Osteocyte (in vitro differentiated cells): Measurements from ENCODE around the gene CUL1. TPM values are rescaled to one million over a fixed set of nuclear protein-coding genes. Genes with fewer than 3 reads are reported as not detected.
A peak's percentile ranks its signal among the peaks of the same experiment; 100 is the strongest.

Source experiments
- DNase-seq: peaks from one replicate; pipeline ENCODE4 v3.0.0; 2021; ENCODE audit warnings: mixed read lengths; ENCODE audit not compliant: unreplicated experiment; ENCODE audit errors: extremely low spot score
- H3K27ac Mint-ChIP-seq: one replicate; pipeline ENCODE4 v1.8.0; 2021; ENCODE audit warnings: mild to moderate bottlenecking, mixed read lengths; ENCODE audit not compliant: unreplicated experiment
- H3K27me3 Mint-ChIP-seq: one replicate; pipeline ENCODE4 v1.8.0; 2021; ENCODE audit warnings: mixed read lengths; ENCODE audit not compliant: unreplicated experiment
- H3K36me3 Mint-ChIP-seq: one replicate; pipeline ENCODE4 v1.8.0; 2021; ENCODE audit warnings: mixed read lengths; ENCODE audit not compliant: unreplicated experiment
- H3K4me1 Mint-ChIP-seq: one replicate; pipeline ENCODE4 v1.8.0; 2021; ENCODE audit warnings: mixed read lengths; ENCODE audit not compliant: unreplicated experiment
- H3K4me3 Mint-ChIP-seq: one replicate; pipeline ENCODE4 v1.8.0; 2021; ENCODE audit warnings: mild to moderate bottlenecking, moderate library complexity, mixed read lengths; ENCODE audit not compliant: unreplicated experiment
- H3K9me3 Mint-ChIP-seq: one replicate; pipeline ENCODE4 v1.8.0; 2021; ENCODE audit warnings: mixed read lengths; ENCODE audit not compliant: unreplicated experiment
- long read RNA-seq: library from polyadenylated mRNA; unstranded; transcript quantifications from one replicate; pipeline ENCODE4 v2.0.0, GENCODE V29; 2021
- total RNA-seq: library from RNA; stranded (reverse); gene quantifications from 2 replicates; pipeline ENCODE4 v1.2.1, GENCODE V29; 2021
- TF ChIP-seq, protein P1 (sequence below): fragments of 200-600 bp; sonication (generic); IDR thresholded peaks from 2 replicates; pipeline ENCODE4 v1.5.0; 2021; ENCODE audit warnings: antibody characterized with exemption, mild to moderate bottlenecking, moderate library complexity

The CUL1 gene
- total RNA-seq, result 45.6 and 46.8 TPM in 2 replicates
- long read RNA-seq, transcript CUL1-201 (22 exons, 3,064 nt), result major isoform, 400 of 495 reads
- long read RNA-seq, transcript CUL1-203 (22 exons, 3,054 nt), result minor isoform, 12 of 495 reads
- long read RNA-seq, partial matches to known transcripts, result 51 of 495 reads
- long read RNA-seq, other reads (novel, unspliced or antisense), result 31 of 495 reads

DNA sequence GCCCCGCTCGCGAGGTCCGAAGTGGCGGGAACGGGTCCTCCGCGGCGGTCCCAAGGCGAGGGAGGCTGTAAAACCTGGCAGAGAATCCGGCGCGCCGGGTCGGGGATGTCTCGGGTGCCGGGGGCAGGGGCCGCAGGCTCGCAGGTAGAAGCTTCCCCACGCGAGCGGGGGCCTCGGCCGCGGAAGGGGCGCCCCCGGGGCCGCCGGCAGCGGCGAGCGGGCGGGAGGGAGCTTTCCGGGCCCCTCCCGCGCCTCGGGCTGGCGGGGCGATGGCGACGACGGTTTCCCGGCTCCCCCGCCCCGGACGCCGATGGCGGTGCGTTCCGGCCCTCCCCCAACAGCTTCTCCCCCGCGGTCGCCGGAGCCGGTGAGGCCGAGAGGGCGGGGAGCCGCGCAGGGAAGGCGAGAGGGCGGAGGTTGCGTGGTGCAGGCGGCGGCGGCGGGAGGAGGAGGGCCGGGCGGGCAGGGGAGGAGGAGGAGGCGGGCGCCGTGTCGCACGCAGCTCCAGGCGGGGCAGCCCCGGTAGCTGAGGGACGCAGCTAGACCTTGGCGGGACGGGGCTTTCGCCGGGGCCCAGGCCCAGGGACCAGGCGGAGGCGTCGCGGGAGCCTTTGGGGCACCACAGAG, at the start of gene CUL1:
Gene CUL1 (plus strand): TSS at position 507 of the 627 bp plus-strand sequence. CDS start 31,220 bp downstream, outside the sequence.
- Mint-ChIP-seq H3K4me1 (peaks cover 47% of the 10 kb centered on the region), H3K27ac (peak within 1 kb of the TSS; percentile 91), H3K27me3 (no peaks in the 10 kb centered on the region), H3K36me3 (no peaks in the 10 kb centered on the region), H3K9me3 (no peaks in the 10 kb centered on the region), H3K4me3 (peak within 1 kb of the TSS; percentile 91)
- TF ChIP-seq, protein P1, sequence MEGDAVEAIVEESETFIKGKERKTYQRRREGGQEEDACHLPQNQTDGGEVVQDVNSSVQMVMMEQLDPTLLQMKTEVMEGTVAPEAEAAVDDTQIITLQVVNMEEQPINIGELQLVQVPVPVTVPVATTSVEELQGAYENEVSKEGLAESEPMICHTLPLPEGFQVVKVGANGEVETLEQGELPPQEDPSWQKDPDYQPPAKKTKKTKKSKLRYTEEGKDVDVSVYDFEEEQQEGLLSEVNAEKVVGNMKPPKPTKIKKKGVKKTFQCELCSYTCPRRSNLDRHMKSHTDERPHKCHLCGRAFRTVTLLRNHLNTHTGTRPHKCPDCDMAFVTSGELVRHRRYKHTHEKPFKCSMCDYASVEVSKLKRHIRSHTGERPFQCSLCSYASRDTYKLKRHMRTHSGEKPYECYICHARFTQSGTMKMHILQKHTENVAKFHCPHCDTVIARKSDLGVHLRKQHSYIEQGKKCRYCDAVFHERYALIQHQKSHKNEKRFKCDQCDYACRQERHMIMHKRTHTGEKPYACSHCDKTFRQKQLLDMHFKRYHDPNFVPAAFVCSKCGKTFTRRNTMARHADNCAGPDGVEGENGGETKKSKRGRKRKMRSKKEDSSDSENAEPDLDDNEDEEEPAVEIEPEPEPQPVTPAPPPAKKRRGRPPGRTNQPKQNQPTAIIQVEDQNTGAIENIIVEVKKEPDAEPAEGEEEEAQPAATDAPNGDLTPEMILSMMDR, result no peak
- peak; percentile 91 for DNase-seq

DNA sequence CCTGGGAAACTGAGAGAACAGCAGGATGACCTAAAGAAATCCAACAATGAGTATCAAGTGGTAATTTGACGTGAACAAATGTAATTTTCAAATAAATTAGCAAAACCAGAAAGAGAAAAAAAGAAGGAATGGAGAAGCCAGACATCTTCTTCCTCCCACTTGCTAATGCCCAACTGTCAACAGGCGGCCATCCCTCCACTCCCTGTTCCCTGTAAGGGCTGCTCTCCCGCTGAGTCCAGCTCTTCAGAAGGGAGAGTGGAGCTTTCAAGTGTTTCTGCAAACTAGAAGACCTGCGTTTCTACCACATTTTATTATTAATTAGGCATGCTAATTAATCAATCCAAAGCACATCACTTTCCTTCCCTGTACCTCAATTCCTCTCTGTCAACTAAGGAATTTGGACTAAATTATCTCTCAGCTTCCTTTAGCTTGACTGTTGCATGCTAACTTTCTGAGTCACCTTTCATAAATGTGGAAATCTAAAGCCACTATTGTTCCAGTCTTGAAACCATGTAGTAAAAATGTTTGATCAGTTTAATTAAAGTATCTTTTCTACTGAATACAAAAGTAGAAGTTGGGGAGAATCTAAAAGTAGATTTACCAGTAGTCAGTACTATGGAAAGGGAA, 48.4 kb upstream of the CUL1 start:
- DNase-seq, result no peak
- H3K4me3 Mint-ChIP-seq, result no peak overlapping the region

DNA sequence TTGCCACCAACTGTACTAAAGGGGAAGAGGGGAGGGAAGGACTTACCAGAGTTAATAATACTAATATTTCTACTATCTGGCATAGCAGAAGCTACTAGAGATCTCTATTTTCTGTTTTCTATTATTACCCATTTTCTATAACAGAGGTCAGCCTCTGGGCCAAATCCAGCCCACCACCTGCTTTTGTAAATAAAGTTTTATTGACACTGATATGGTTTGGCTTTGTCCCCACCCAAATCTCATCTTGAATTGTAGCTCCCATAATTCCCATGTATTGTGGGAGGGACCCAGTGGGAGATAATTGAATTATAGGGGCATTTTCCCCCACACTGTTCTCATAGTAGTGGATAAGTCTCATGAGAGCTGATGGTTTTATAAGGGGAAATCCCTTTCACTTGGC, 45.9 kb upstream of the CUL1 start:
- H3K9me3 Mint-ChIP-seq, result no peaks in the 10 kb centered on the region
- peaks cover 10% of the 10 kb centered on the region for H3K4me1 Mint-ChIP-seq
- H3K36me3 Mint-ChIP-seq, result no peaks in the 10 kb centered on the region
- no peaks in the 10 kb centered on the region for H3K27me3 Mint-ChIP-seq
- H3K4me3 Mint-ChIP-seq, result no peak overlapping the region
- DNase-seq, result no peak
- H3K27ac Mint-ChIP-seq, result no peak overlapping the region
- TF ChIP-seq, protein P1, result no peak

More for the DNA sequence above, 48.4 kb upstream of the CUL1 start:
- TF ChIP-seq, protein P1, result no peak
- Mint-ChIP-seq H3K9me3 (no peaks in the 10 kb centered on the region), H3K4me1 (peaks cover 10% of the 10 kb centered on the region), H3K36me3 (no peaks in the 10 kb centered on the region), H3K27ac (no peak overlapping the region), H3K27me3 (peaks cover 10% of the 10 kb centered on the region)

DNA sequence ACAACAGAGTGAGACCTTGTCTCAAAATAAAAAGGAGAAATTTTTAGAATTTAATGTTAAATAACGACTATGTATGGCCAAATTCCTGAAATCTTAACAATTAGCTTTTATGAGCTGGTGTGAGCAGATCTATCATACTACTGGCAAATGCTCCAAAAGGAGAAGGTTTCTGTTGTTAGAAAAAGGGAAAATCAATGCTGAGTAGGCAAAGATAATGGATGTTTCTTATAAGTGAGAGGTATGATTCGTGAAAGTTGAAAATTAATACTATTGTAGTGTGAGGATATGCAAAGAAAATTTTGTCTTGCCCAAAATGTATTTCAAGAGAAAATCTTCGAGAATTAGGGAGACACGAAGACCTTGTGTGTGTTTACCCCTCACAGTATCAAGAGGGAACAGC, 40.8 kb upstream of the CUL1 start:
- H3K4me1 Mint-ChIP-seq, result peaks cover 11% of the 10 kb centered on the region
- no peaks in the 10 kb centered on the region for H3K9me3 Mint-ChIP-seq
- H3K27ac Mint-ChIP-seq, result no peak overlapping the region
- no peaks in the 10 kb centered on the region for H3K36me3 Mint-ChIP-seq
- DNase-seq, result no peak
- H3K4me3 Mint-ChIP-seq, result no peak overlapping the region
- H3K27me3 Mint-ChIP-seq, result no peaks in the 10 kb centered on the region
- TF ChIP-seq, protein P1, result no peak

DNA sequence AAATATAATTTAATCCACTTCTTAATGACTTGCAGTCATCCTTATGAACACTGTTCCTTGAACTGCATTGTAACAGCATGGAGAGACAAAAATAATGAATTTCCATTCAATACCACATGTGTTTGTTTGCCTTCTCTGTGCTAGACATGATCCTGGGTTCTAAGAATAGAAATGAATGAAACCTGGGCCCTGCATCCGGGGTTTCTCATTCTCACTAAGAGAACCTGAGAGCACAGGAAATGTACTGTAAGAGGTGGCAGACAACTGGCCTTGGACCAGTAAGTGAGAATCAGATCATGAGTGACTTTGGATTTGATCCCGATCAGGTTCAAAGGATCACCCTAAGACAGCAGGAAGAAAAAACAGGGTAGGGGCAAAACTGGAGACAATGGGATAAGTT, 37.2 kb upstream of the CUL1 start:
- H3K27me3 Mint-ChIP-seq, result no peaks in the 10 kb centered on the region
- H3K36me3 Mint-ChIP-seq, result no peaks in the 10 kb centered on the region
- DNase-seq, result no peak
- H3K27ac Mint-ChIP-seq, result no peak overlapping the region
- no peak overlapping the region for H3K4me3 Mint-ChIP-seq
- no peaks in the 10 kb centered on the region for H3K9me3 Mint-ChIP-seq
- TF ChIP-seq, protein P1, result no peak
- peaks cover 35% of the 10 kb centered on the region for H3K4me1 Mint-ChIP-seq
